ENCODE measurements around the gene DCD.

Gene DCD

GRCh38 chr12:54605138-54605970 lies 42.8 kb downstream of the DCD start:
- no peak for DNase-seq

GRCh38 chr12:54604436-54604835 lies 43.7 kb downstream of the DCD start:
- no peak for DNase-seq

GRCh38 chr12:54603872-54604271 lies 44.3 kb downstream of the DCD start:
- DNase-seq = no peak

GRCh38 chr12:54603173-54603814 lies 44.9 kb downstream of the DCD start:
- DNase-seq = peak; percentile 63 to 66

- DNase-seq = no peak
Measured at GRCh38 chr12:54602661-54603060, 45.5 kb downstream of the DCD start.

GRCh38 chr12:54601841-54602240 lies 46.3 kb downstream of the DCD start:
- no peak for DNase-seq

GRCh38 chr12:54598970-54599369 lies 49.2 kb downstream of the DCD start:
- no peak for DNase-seq

GRCh38 chr12:54596526-54596946 lies 51.6 kb downstream of the DCD start:
- DNase-seq = peak; percentile 26 to 41

- no peak for DNase-seq
Measured at GRCh38 chr12:54595471-54595870, 52.7 kb downstream of the DCD start.
